Loucy (cell line): ENCODE measurements around the gene SCCPDH.

Experiments used
- H2AFZ ChIP-seq: fragments of 200-600 bp; sonication (generic); 2 replicates; pipeline ENCODE4 v1.6.0; 2016; ENCODE audit warnings: antibody characterized with exemption, mild to moderate bottlenecking, low read length, moderate library complexity
- H3F3A ChIP-seq: fragments of 200-600 bp; 2 replicates; pipeline ENCODE4 v1.6.0; 2016; ENCODE audit warnings: antibody characterized with exemption, low read depth, mild to moderate bottlenecking
- H3K27me3 ChIP-seq: fragments of 200-600 bp; sonication (generic); 2 replicates; pipeline ENCODE4 v1.6.1; 2014; ENCODE audit warnings: low read length, mild to moderate bottlenecking; ENCODE audit not compliant: insufficient read depth, poor library complexity, severe bottlenecking
- H3K36me3 ChIP-seq: fragments of 200-600 bp; sonication (generic); 2 replicates; pipeline ENCODE4 v1.6.1; 2016; ENCODE audit warnings: low read length; ENCODE audit not compliant: insufficient read depth
- H3K4me1 ChIP-seq: fragments of 200-600 bp; sonication (generic); 2 replicates; pipeline ENCODE4 v1.5.1; 2014; ENCODE audit warnings: low read length, mild to moderate bottlenecking; ENCODE audit not compliant: insufficient read depth, poor library complexity, severe bottlenecking
- H3K4me2 ChIP-seq: fragments of 200-600 bp; sonication (generic); 2 replicates; pipeline ENCODE4 v1.6.0; 2014; ENCODE audit warnings: antibody characterized with exemption, low read length, low read depth, mild to moderate bottlenecking; ENCODE audit not compliant: poor library complexity, severe bottlenecking
- H3K4me3 ChIP-seq: fragments of 200-600 bp; sonication (generic); 2 replicates; pipeline ENCODE4 v1.5.1; 2014; ENCODE audit warnings: low read length, mild to moderate bottlenecking, mixed read lengths; ENCODE audit not compliant: poor library complexity, severe bottlenecking
- H3K79me2 ChIP-seq: fragments of 200-600 bp; sonication (generic); 2 replicates; pipeline ENCODE4 v1.6.1; 2014; ENCODE audit warnings: low read length; ENCODE audit not compliant: insufficient read depth
- H3K9ac ChIP-seq: fragments of 200-600 bp; sonication (generic); 2 replicates; pipeline ENCODE4 v1.6.0; 2014; ENCODE audit warnings: mild to moderate bottlenecking, low read depth, low read length, moderate library complexity; ENCODE audit not compliant: poor library complexity, severe bottlenecking
- H3K9me2 ChIP-seq: fragments of 200-600 bp; sonication (generic); replicated peaks from 2 replicates; pipeline ENCODE4 v1.6.1; 2016; ENCODE audit warnings: low read depth, low read length, mixed read lengths
- H3K9me3 ChIP-seq: fragments of 200-600 bp; sonication (generic); 2 replicates; pipeline ENCODE4 v1.6.1; 2014; ENCODE audit warnings: mild to moderate bottlenecking, antibody characterized with exemption, low read length, low read depth; ENCODE audit not compliant: insufficient read depth
- H4K20me1 ChIP-seq: fragments of 200-600 bp; sonication (generic); 2 replicates; pipeline ENCODE4 v1.6.0; 2014; ENCODE audit warnings: antibody characterized with exemption, low read length, mild to moderate bottlenecking; ENCODE audit not compliant: insufficient read depth, poor library complexity, severe bottlenecking
- CTCF ChIP-seq: fragments of 200-600 bp; sonication (generic); conservative IDR thresholded peaks from 2 replicates; pipeline ENCODE4 v1.5.1; 2014; ENCODE audit warnings: mild to moderate bottlenecking, antibody characterized with exemption, low read length
- EZH2phosphoT487 ChIP-seq: fragments of 200-600 bp; IDR thresholded peaks from 2 replicates; pipeline ENCODE4 v1.6.1; 2018; ENCODE audit warnings: antibody characterized with exemption, mild to moderate bottlenecking, moderate library complexity, borderline replicate concordance

SCCPDH gene

GRCh38 chr1:246699095-246699735, 25.0 kb upstream of the SCCPDH start:
- Histone ChIP-seq H3K9ac (peak overlapping the region; percentile 78), H4K20me1 (no peaks in the 10 kb centered on the region), H3K79me2 (no peaks in the 10 kb centered on the region), H3K27me3 (no peaks in the 10 kb centered on the region), H3K4me1 (peaks cover 7% of the 10 kb centered on the region), H3K36me3 (no peaks in the 10 kb centered on the region), H3F3A (no peaks in the 10 kb centered on the region), H3K9me3 (no peaks in the 10 kb centered on the region), H2AFZ (peak overlapping the region; percentile 69), H3K9me2 (no peaks in the 10 kb centered on the region), H3K4me3 (peak overlapping the region; percentile 58), H3K4me2 (peak overlapping the region; percentile 69)
- TF ChIP-seq EZH2phosphoT487: no peak
- TF ChIP-seq CTCF: peak; percentile 76

- Histone ChIP-seq H3K36me3 (no peaks in the 10 kb centered on the region), H2AFZ (no peak overlapping the region), H3F3A (no peaks in the 10 kb centered on the region), H3K4me2 (no peak overlapping the region), H3K9ac (no peak overlapping the region), H3K4me3 (no peak overlapping the region), H3K9me2 (no peaks in the 10 kb centered on the region), H3K79me2 (no peaks in the 10 kb centered on the region), H3K9me3 (no peaks in the 10 kb centered on the region), H3K4me1 (peaks cover 16% of the 10 kb centered on the region), H4K20me1 (no peaks in the 10 kb centered on the region), H3K27me3 (no peaks in the 10 kb centered on the region)
- TF ChIP-seq EZH2phosphoT487 (no peak), CTCF (no peak)
These were observed 20.6 kb upstream of the SCCPDH start for GRCh38 chr1:246703581-246703980.

- H2AFZ ChIP-seq: no peak overlapping the region
- no peaks in the 10 kb centered on the region for H3K9me3 ChIP-seq
- no peak overlapping the region for H3K9ac ChIP-seq
- no peak overlapping the region for H3K4me3 ChIP-seq
- no peak for TF ChIP-seq CTCF
- TF ChIP-seq EZH2phosphoT487: no peak
- H3K4me2 ChIP-seq: no peak overlapping the region
- H3K36me3 ChIP-seq: no peaks in the 10 kb centered on the region
- H3K27me3 ChIP-seq: no peaks in the 10 kb centered on the region
- H3F3A ChIP-seq: no peaks in the 10 kb centered on the region
- no peaks in the 10 kb centered on the region for H4K20me1 ChIP-seq
- H3K79me2 ChIP-seq: no peaks in the 10 kb centered on the region
- no peaks in the 10 kb centered on the region for H3K9me2 ChIP-seq
- peaks cover 28% of the 10 kb centered on the region for H3K4me1 ChIP-seq
These were observed 18.8 kb upstream of the SCCPDH start for GRCh38 chr1:246705368-246705767.
